Measurements from ENCODE around the gene SLC26A3.

The SLC26A3 gene

GRCh38 chr7:107836237-107837144 lies 33.5 kb upstream of the SLC26A3 start:
- no peak overlapping the region for H3K27ac ChIP-seq (ENCODE audit: low read depth, low read length)
- no peak overlapping the region for H3K4me3 ChIP-seq (ENCODE audit: low read length)
- H3K36me3 ChIP-seq (ENCODE audit: control insufficient read depth, insufficient read depth, low read length), result no peaks in the 10 kb centered on the region
- H3K9ac ChIP-seq (ENCODE audit: low read length), result no peak overlapping the region
- no peaks in the 10 kb centered on the region for H3K27me3 ChIP-seq (ENCODE audit: control insufficient read depth, insufficient read depth, low read length)
- H3K4me1 ChIP-seq (ENCODE audit: control insufficient read depth, insufficient read depth, low read length), result no peaks in the 10 kb centered on the region

GRCh38 chr7:107834401-107834800 lies 31.4 kb upstream of the SLC26A3 start:
- Histone ChIP-seq H3K9ac (ENCODE audit: low read length) (no peak overlapping the region), H3K27ac (ENCODE audit: low read depth, low read length) (no peak overlapping the region), H3K4me3 (ENCODE audit: low read length) (no peak overlapping the region), H3K36me3 (ENCODE audit: control insufficient read depth, insufficient read depth, low read length) (no peaks in the 10 kb centered on the region), H3K27me3 (ENCODE audit: control insufficient read depth, insufficient read depth, low read length) (no peaks in the 10 kb centered on the region), H3K4me1 (ENCODE audit: control insufficient read depth, insufficient read depth, low read length) (no peaks in the 10 kb centered on the region)

- Histone ChIP-seq H3K27ac (ENCODE audit: low read depth, low read length) (no peak overlapping the region), H3K4me1 (ENCODE audit: control insufficient read depth, insufficient read depth, low read length) (no peaks in the 10 kb centered on the region), H3K36me3 (ENCODE audit: control insufficient read depth, insufficient read depth, low read length) (no peaks in the 10 kb centered on the region), H3K9ac (ENCODE audit: low read length) (no peak overlapping the region), H3K4me3 (ENCODE audit: low read length) (no peak overlapping the region), H3K27me3 (ENCODE audit: control insufficient read depth, insufficient read depth, low read length) (no peaks in the 10 kb centered on the region)
Measured at GRCh38 chr7:107833684-107834106, 30.7 kb upstream of the SLC26A3 start.

- H3K9ac ChIP-seq (ENCODE audit: low read length), result no peak overlapping the region
- no peak overlapping the region for H3K4me3 ChIP-seq (ENCODE audit: low read length)
- H3K4me1 ChIP-seq (ENCODE audit: control insufficient read depth, insufficient read depth, low read length), result no peaks in the 10 kb centered on the region
- H3K27me3 ChIP-seq (ENCODE audit: control insufficient read depth, insufficient read depth, low read length), result no peaks in the 10 kb centered on the region
- no peaks in the 10 kb centered on the region for H3K36me3 ChIP-seq (ENCODE audit: control insufficient read depth, insufficient read depth, low read length)
- no peak overlapping the region for H3K27ac ChIP-seq (ENCODE audit: low read depth, low read length)
Measured at GRCh38 chr7:107830420-107830819, 27.4 kb upstream of the SLC26A3 start.

GRCh38 chr7:107828540-107828939 lies 25.5 kb upstream of the SLC26A3 start:
- no peaks in the 10 kb centered on the region for H3K4me1 ChIP-seq (ENCODE audit: control insufficient read depth, insufficient read depth, low read length)
- no peak overlapping the region for H3K9ac ChIP-seq (ENCODE audit: low read length)
- H3K27ac ChIP-seq (ENCODE audit: low read depth, low read length), result no peak overlapping the region
- no peaks in the 10 kb centered on the region for H3K36me3 ChIP-seq (ENCODE audit: control insufficient read depth, insufficient read depth, low read length)
- no peaks in the 10 kb centered on the region for H3K27me3 ChIP-seq (ENCODE audit: control insufficient read depth, insufficient read depth, low read length)
- no peak overlapping the region for H3K4me3 ChIP-seq (ENCODE audit: low read length)

GRCh38 chr7:107827501-107827900 lies 24.5 kb upstream of the SLC26A3 start:
- no peak overlapping the region for H3K27ac ChIP-seq (ENCODE audit: low read depth, low read length)
- no peaks in the 10 kb centered on the region for H3K36me3 ChIP-seq (ENCODE audit: control insufficient read depth, insufficient read depth, low read length)
- H3K4me3 ChIP-seq (ENCODE audit: low read length), result no peak overlapping the region
- no peaks in the 10 kb centered on the region for H3K27me3 ChIP-seq (ENCODE audit: control insufficient read depth, insufficient read depth, low read length)
- H3K4me1 ChIP-seq (ENCODE audit: control insufficient read depth, insufficient read depth, low read length), result no peaks in the 10 kb centered on the region
- H3K9ac ChIP-seq (ENCODE audit: low read length), result no peak overlapping the region

- Histone ChIP-seq H3K27me3 (ENCODE audit: control insufficient read depth, insufficient read depth, low read length) (no peaks in the 10 kb centered on the region), H3K4me1 (ENCODE audit: control insufficient read depth, insufficient read depth, low read length) (no peaks in the 10 kb centered on the region), H3K36me3 (ENCODE audit: control insufficient read depth, insufficient read depth, low read length) (no peaks in the 10 kb centered on the region), H3K27ac (ENCODE audit: low read depth, low read length) (no peak overlapping the region), H3K9ac (ENCODE audit: low read length) (no peak overlapping the region), H3K4me3 (ENCODE audit: low read length) (no peak overlapping the region)
Measured at GRCh38 chr7:107826451-107826850, 23.4 kb upstream of the SLC26A3 start.

GRCh38 chr7:107824858-107825257 lies 21.8 kb upstream of the SLC26A3 start:
- no peak overlapping the region for H3K4me3 ChIP-seq (ENCODE audit: low read length)
- no peaks in the 10 kb centered on the region for H3K36me3 ChIP-seq (ENCODE audit: control insufficient read depth, insufficient read depth, low read length)
- H3K4me1 ChIP-seq (ENCODE audit: control insufficient read depth, insufficient read depth, low read length), result no peaks in the 10 kb centered on the region
- no peak overlapping the region for H3K27ac ChIP-seq (ENCODE audit: low read depth, low read length)
- no peak overlapping the region for H3K9ac ChIP-seq (ENCODE audit: low read length)
- H3K27me3 ChIP-seq (ENCODE audit: control insufficient read depth, insufficient read depth, low read length), result no peaks in the 10 kb centered on the region

- H3K27ac ChIP-seq (ENCODE audit: low read depth, low read length), result no peak overlapping the region
- H3K9ac ChIP-seq (ENCODE audit: low read length), result no peak overlapping the region
- peaks cover 3% of the 10 kb centered on the region for H3K4me1 ChIP-seq (ENCODE audit: control insufficient read depth, insufficient read depth, low read length)
- no peak overlapping the region for H3K4me3 ChIP-seq (ENCODE audit: low read length)
- no peaks in the 10 kb centered on the region for H3K36me3 ChIP-seq (ENCODE audit: control insufficient read depth, insufficient read depth, low read length)
- no peaks in the 10 kb centered on the region for H3K27me3 ChIP-seq (ENCODE audit: control insufficient read depth, insufficient read depth, low read length)
Measured at GRCh38 chr7:107818622-107819021, 15.6 kb upstream of the SLC26A3 start.

- H3K9ac ChIP-seq (ENCODE audit: low read length), result no peak overlapping the region
- peaks cover 3% of the 10 kb centered on the region for H3K4me1 ChIP-seq (ENCODE audit: control insufficient read depth, insufficient read depth, low read length)
- H3K27me3 ChIP-seq (ENCODE audit: control insufficient read depth, insufficient read depth, low read length), result no peaks in the 10 kb centered on the region
- no peak overlapping the region for H3K4me3 ChIP-seq (ENCODE audit: low read length)
- H3K36me3 ChIP-seq (ENCODE audit: control insufficient read depth, insufficient read depth, low read length), result no peaks in the 10 kb centered on the region
- no peak overlapping the region for H3K27ac ChIP-seq (ENCODE audit: low read depth, low read length)
Measured at GRCh38 chr7:107816011-107816566, 13.1 kb upstream of the SLC26A3 start.

- no peak overlapping the region for H3K9ac ChIP-seq (ENCODE audit: low read length)
- H3K27me3 ChIP-seq (ENCODE audit: control insufficient read depth, insufficient read depth, low read length), result no peaks in the 10 kb centered on the region
- H3K36me3 ChIP-seq (ENCODE audit: control insufficient read depth, insufficient read depth, low read length), result no peaks in the 10 kb centered on the region
- peaks cover 3% of the 10 kb centered on the region for H3K4me1 ChIP-seq (ENCODE audit: control insufficient read depth, insufficient read depth, low read length)
- no peak overlapping the region for H3K4me3 ChIP-seq (ENCODE audit: low read length)
- H3K27ac ChIP-seq (ENCODE audit: low read depth, low read length), result no peak overlapping the region
Measured at GRCh38 chr7:107815254-107815882, 12.3 kb upstream of the SLC26A3 start.

- Histone ChIP-seq H3K27ac (ENCODE audit: low read depth, low read length) (no peak overlapping the region), H3K36me3 (ENCODE audit: control insufficient read depth, insufficient read depth, low read length) (no peaks in the 10 kb centered on the region), H3K27me3 (ENCODE audit: control insufficient read depth, insufficient read depth, low read length) (no peaks in the 10 kb centered on the region), H3K4me3 (ENCODE audit: low read length) (no peak overlapping the region), H3K4me1 (ENCODE audit: control insufficient read depth, insufficient read depth, low read length) (peaks cover 3% of the 10 kb centered on the region), H3K9ac (ENCODE audit: low read length) (no peak overlapping the region)
Measured at GRCh38 chr7:107813524-107813923, 10.5 kb upstream of the SLC26A3 start.
